ENCODE measurements around the gene CDCA5.

CDCA5 gene

GRCh38 chr11:65095974-65096806 lies 12.3 kb upstream of the CDCA5 start, which contains the start of gene VPS51:
TSS of gene VPS51 (plus strand) at chr11:65096214. CDS start at chr11:65096251, 37 bp downstream.
- TF ChIP-seq POU2F2 (IDR thresholded peaks at IDR 0.05; ENCODE audit: low read depth, low read length) (peak; percentile 96), POLR2AphosphoS5 (IDR thresholded peaks at IDR 0.05; ENCODE audit: low read depth, low read length) (peak; percentile 97), PAX5 (IDR thresholded peaks at IDR 0.05; ENCODE audit: insufficient read depth, low read length, severe bottlenecking) (peak; percentile 71), POLR2A (IDR thresholded peaks at IDR 0.05; ENCODE audit: low read depth, low read length) (peak; percentile 98), TAF1 (IDR thresholded peaks at IDR 0.05; ENCODE audit: low read depth, low read length) (peak; percentile 98), SPI1 (IDR thresholded peaks at IDR 0.05; ENCODE audit: low read depth, low read length) (peak; percentile 27; the same call in 1 of the 2 replicates)
- DNase-seq (ENCODE audit: insufficient read length, low spot score), result peak; percentile 92
- peak; percentile 96 for FAIRE-seq

GRCh38 chr11:65095427-65095826 lies 11.6 kb upstream of the CDCA5 start:
- FAIRE-seq (no peak), DNase-seq (ENCODE audit: insufficient read length, low spot score) (no peak)
- TF ChIP-seq POU2F2 (IDR thresholded peaks at IDR 0.05; ENCODE audit: low read depth, low read length) (no peak), PAX5 (IDR thresholded peaks at IDR 0.05; ENCODE audit: insufficient read depth, low read length, severe bottlenecking) (no peak), SPI1 (IDR thresholded peaks at IDR 0.05; ENCODE audit: low read depth, low read length) (no peak), POLR2AphosphoS5 (IDR thresholded peaks at IDR 0.05; ENCODE audit: low read depth, low read length) (no peak), TAF1 (IDR thresholded peaks at IDR 0.05; ENCODE audit: low read depth, low read length) (no peak), POLR2A (IDR thresholded peaks at IDR 0.05; ENCODE audit: low read depth, low read length) (no peak)

GRCh38 chr11:65090628-65091027 lies 6.8 kb upstream of the CDCA5 start:
- DNase-seq (ENCODE audit: insufficient read length, low spot score) (no peak), FAIRE-seq (no peak)
- no peak for TF ChIP-seq POLR2A (IDR thresholded peaks at IDR 0.05; ENCODE audit: low read depth, low read length)
- TF ChIP-seq SPI1 (IDR thresholded peaks at IDR 0.05; ENCODE audit: low read depth, low read length), result no peak
- TF ChIP-seq TAF1 (IDR thresholded peaks at IDR 0.05; ENCODE audit: low read depth, low read length), result no peak
- no peak for TF ChIP-seq POU2F2 (IDR thresholded peaks at IDR 0.05; ENCODE audit: low read depth, low read length)
- no peak for TF ChIP-seq POLR2AphosphoS5 (IDR thresholded peaks at IDR 0.05; ENCODE audit: low read depth, low read length)
- TF ChIP-seq PAX5 (IDR thresholded peaks at IDR 0.05; ENCODE audit: insufficient read depth, low read length, severe bottlenecking), result no peak

- no peak for TF ChIP-seq TAF1 (IDR thresholded peaks at IDR 0.05; ENCODE audit: low read depth, low read length)
- TF ChIP-seq POLR2AphosphoS5 (IDR thresholded peaks at IDR 0.05; ENCODE audit: low read depth, low read length), result no peak
- TF ChIP-seq PAX5 (IDR thresholded peaks at IDR 0.05; ENCODE audit: insufficient read depth, low read length, severe bottlenecking), result no peak
- TF ChIP-seq POLR2A (IDR thresholded peaks at IDR 0.05; ENCODE audit: low read depth, low read length), result no peak
- TF ChIP-seq SPI1 (IDR thresholded peaks at IDR 0.05; ENCODE audit: low read depth, low read length), result no peak
- no peak for TF ChIP-seq POU2F2 (IDR thresholded peaks at IDR 0.05; ENCODE audit: low read depth, low read length)
- DNase-seq (ENCODE audit: insufficient read length, low spot score), result no peak
- FAIRE-seq, result no peak
Observed at GRCh38 chr11:65089621-65090020, 5.8 kb upstream of the CDCA5 start.

GRCh38 chr11:65087827-65088226 lies 4.0 kb upstream of the CDCA5 start:
- TF ChIP-seq POU2F2 (IDR thresholded peaks at IDR 0.05; ENCODE audit: low read depth, low read length), result no peak
- no peak for TF ChIP-seq SPI1 (IDR thresholded peaks at IDR 0.05; ENCODE audit: low read depth, low read length)
- no peak for TF ChIP-seq POLR2AphosphoS5 (IDR thresholded peaks at IDR 0.05; ENCODE audit: low read depth, low read length)
- no peak for TF ChIP-seq POLR2A (IDR thresholded peaks at IDR 0.05; ENCODE audit: low read depth, low read length)
- no peak for TF ChIP-seq TAF1 (IDR thresholded peaks at IDR 0.05; ENCODE audit: low read depth, low read length)
- no peak for TF ChIP-seq PAX5 (IDR thresholded peaks at IDR 0.05; ENCODE audit: insufficient read depth, low read length, severe bottlenecking)
- FAIRE-seq (no peak), DNase-seq (ENCODE audit: insufficient read length, low spot score) (no peak)

- no peak for TF ChIP-seq POU2F2 (IDR thresholded peaks at IDR 0.05; ENCODE audit: low read depth, low read length)
- DNase-seq (ENCODE audit: insufficient read length, low spot score), result no peak
- no peak for FAIRE-seq
Observed at GRCh38 chr11:65087216-65087615, 3.4 kb upstream of the CDCA5 start.

- FAIRE-seq (no peak), DNase-seq (ENCODE audit: insufficient read length, low spot score) (no peak)
- no peak for TF ChIP-seq POLR2AphosphoS5 (IDR thresholded peaks at IDR 0.05; ENCODE audit: low read depth, low read length)
- no peak for TF ChIP-seq SPI1 (IDR thresholded peaks at IDR 0.05; ENCODE audit: low read depth, low read length)
- TF ChIP-seq POU2F2 (IDR thresholded peaks at IDR 0.05; ENCODE audit: low read depth, low read length), result no peak
- no peak for TF ChIP-seq PAX5 (IDR thresholded peaks at IDR 0.05; ENCODE audit: insufficient read depth, low read length, severe bottlenecking)
- TF ChIP-seq POLR2A (IDR thresholded peaks at IDR 0.05; ENCODE audit: low read depth, low read length), result no peak
- TF ChIP-seq TAF1 (IDR thresholded peaks at IDR 0.05; ENCODE audit: low read depth, low read length), result no peak
Observed at GRCh38 chr11:65086809-65087208, 3.0 kb upstream of the CDCA5 start.

GRCh38 chr11:65085446-65085845 lies 1.6 kb upstream of the CDCA5 start:
- TF ChIP-seq POLR2A (IDR thresholded peaks at IDR 0.05; ENCODE audit: low read depth, low read length) (no peak), TAF1 (IDR thresholded peaks at IDR 0.05; ENCODE audit: low read depth, low read length) (no peak), SPI1 (IDR thresholded peaks at IDR 0.05; ENCODE audit: low read depth, low read length) (no peak), PAX5 (IDR thresholded peaks at IDR 0.05; ENCODE audit: insufficient read depth, low read length, severe bottlenecking) (no peak)
- FAIRE-seq (peak; percentile 5), DNase-seq (ENCODE audit: insufficient read length, low spot score) (no peak)

- peak; percentile 68 for FAIRE-seq
- DNase-seq (ENCODE audit: insufficient read length, low spot score), result no peak
- TF ChIP-seq TAF1 (IDR thresholded peaks at IDR 0.05; ENCODE audit: low read depth, low read length), result no peak
- no peak for TF ChIP-seq SPI1 (IDR thresholded peaks at IDR 0.05; ENCODE audit: low read depth, low read length)
- TF ChIP-seq POU2F2 (IDR thresholded peaks at IDR 0.05; ENCODE audit: low read depth, low read length), result no peak
- no peak for TF ChIP-seq POLR2AphosphoS5 (IDR thresholded peaks at IDR 0.05; ENCODE audit: low read depth, low read length)
- TF ChIP-seq POLR2A (IDR thresholded peaks at IDR 0.05; ENCODE audit: low read depth, low read length), result no peak
- no peak for TF ChIP-seq PAX5 (IDR thresholded peaks at IDR 0.05; ENCODE audit: insufficient read depth, low read length, severe bottlenecking)
Observed at GRCh38 chr11:65084598-65085375, 947 bp upstream of the CDCA5 start.

All from GM12891 (cell line).